Vagina (tissue), 2 donors: ENCODE measurements around the gene MAML2. TPM values are rescaled to one million over a fixed set of nuclear protein-coding genes. Genes with fewer than 3 reads are reported as not detected.

Experiments used
- DNase-seq, 2 donors: peaks; one replicate each; pipeline ENCODE4 v3.0.0-alpha.2; 2017; ENCODE audit errors: extremely low spot score in 2 of 2
- H3K27ac ChIP-seq: fragments of 200-600 bp; sonication (generic); one replicate; pipeline ENCODE4 v1.5.1; 2019
- H3K27me3 ChIP-seq: fragments of 200-600 bp; sonication (generic); one replicate; pipeline ENCODE4 v1.5.1; 2019
- H3K36me3 ChIP-seq, 2 donors: fragments of 200-600 bp; sonication (generic); one replicate each; pipeline ENCODE4 v1.5.1; 2017 to 2019
- H3K4me1 ChIP-seq: fragments of 200-600 bp; sonication (generic); one replicate; pipeline ENCODE4 v1.5.1; 2019
- H3K4me3 ChIP-seq, 2 donors: fragments of 200-600 bp; sonication (generic); 1 replicate in 1 of 2; 2 replicates in 1 of 2; pipeline ENCODE4 v1.5.1; 2016 to 2019
- H3K9me3 ChIP-seq: fragments of 200-600 bp; sonication (generic); one replicate; pipeline ENCODE4 v1.5.1; 2019
- CTCF ChIP-seq, 3 experiments: fragments of 450-650 bp in 2 of 3; fragments of 200-600 bp in 1 of 3; sonication (generic) in 1 of 3; IDR thresholded peaks; one replicate each; pipeline ENCODE4 v1.5.1; 2017 to 2019; ENCODE audit warnings: antibody characterized with exemption in 3 of 3, mild to moderate bottlenecking in 2 of 3, moderate library complexity in 2 of 3
- POLR2A ChIP-seq, 2 donors: fragments of 450-650 bp; IDR thresholded peaks; one replicate each; pipeline ENCODE4 v1.6.1; 2017; ENCODE audit warnings: antibody characterized with exemption in 2 of 2, mild to moderate bottlenecking in 2 of 2, moderate library complexity in 2 of 2
- POLR2AphosphoS5 ChIP-seq, 2 donors: sonication (generic); formaldehyde crosslinking; IDR thresholded peaks; one replicate each; pipeline ENCODE4 v1.9.0; 2017; ENCODE audit warnings: antibody characterized with exemption in 2 of 2, mild to moderate bottlenecking in 2 of 2, low read depth in 1 of 2; ENCODE audit not compliant: insufficient read depth in 1 of 2
- intact Hi-C: fragments of 100-400 bp; cut with DNase I; formaldehyde crosslinking; loops from one replicate; pipeline ENCODE4 v1.15.1; 2023
- total RNA-seq: library from RNA; depleted of rRNA; stranded (reverse); fragments of >200 nt; gene quantifications from one replicate; pipeline ENCODE4 v1.2.3, GENCODE V29; 2016

MAML2 gene
- total RNA-seq, 1 donor from 2014 or later: 36.3 TPM

- intact Hi-C loops: no loop called here
- Histone ChIP-seq H3K36me3 (no peaks in the 10 kb centered on the region), H3K27me3 (no peaks in the 10 kb centered on the region), H3K4me1 (peaks cover 41% of the 10 kb centered on the region), H3K4me3 (no peak overlapping the region), H3K27ac (peak overlapping the region; percentile 12), H3K9me3 (no peaks in the 10 kb centered on the region)
- no peak for DNase-seq
- TF ChIP-seq POLR2A (IDR thresholded peaks at IDR 0.05): no peak
- TF ChIP-seq CTCF (IDR thresholded peaks at IDR 0.05): no peak
- TF ChIP-seq POLR2AphosphoS5 (IDR thresholded peaks at IDR 0.05; ENCODE audit: insufficient read depth in 1 of 2, low read depth in 1 of 2): no peak
These were observed 346.3 kb downstream of the MAML2 start for GRCh38 chr11:95996621-95997235.

- no peak for TF ChIP-seq POLR2A (IDR thresholded peaks at IDR 0.05)
- TF ChIP-seq CTCF (IDR thresholded peaks at IDR 0.05): no peak
- no peak for TF ChIP-seq POLR2AphosphoS5 (IDR thresholded peaks at IDR 0.05; ENCODE audit: insufficient read depth in 1 of 2, low read depth in 1 of 2)
- H3K36me3 ChIP-seq: no peaks in the 10 kb centered on the region
- no peaks in the 10 kb centered on the region for H3K27me3 ChIP-seq
- H3K4me1 ChIP-seq: peaks cover 33% of the 10 kb centered on the region
- no peak for DNase-seq
- no peaks in the 10 kb centered on the region for H3K9me3 ChIP-seq
- H3K4me3 ChIP-seq: no peak overlapping the region
- H3K27ac ChIP-seq: no peak overlapping the region
- intact Hi-C loops: no loop called here
These were observed 348.7 kb downstream of the MAML2 start for GRCh38 chr11:95994329-95994728.

GRCh38 chr11:95993438-95994298, 349.3 kb downstream of the MAML2 start:
- TF ChIP-seq POLR2AphosphoS5 (IDR thresholded peaks at IDR 0.05; ENCODE audit: insufficient read depth in 1 of 2, low read depth in 1 of 2) (no peak), POLR2A (IDR thresholded peaks at IDR 0.05) (no peak), CTCF (IDR thresholded peaks at IDR 0.05) (no peak)
- H3K4me1 ChIP-seq: peaks cover 33% of the 10 kb centered on the region
- H3K27me3 ChIP-seq: no peaks in the 10 kb centered on the region
- intact Hi-C loops: no loop called here
- no peak overlapping the region for H3K4me3 ChIP-seq
- DNase-seq: no peak
- no peaks in the 10 kb centered on the region for H3K9me3 ChIP-seq
- peak overlapping the region; percentile 47 for H3K27ac ChIP-seq
- H3K36me3 ChIP-seq: no peaks in the 10 kb centered on the region

- Histone ChIP-seq H3K27ac (peak overlapping the region; percentile 39), H3K36me3 (no peaks in the 10 kb centered on the region), H3K27me3 (no peaks in the 10 kb centered on the region), H3K4me3 (no peak overlapping the region), H3K9me3 (no peaks in the 10 kb centered on the region), H3K4me1 (peaks cover 20% of the 10 kb centered on the region)
- no peak for TF ChIP-seq POLR2AphosphoS5 (IDR thresholded peaks at IDR 0.05; ENCODE audit: insufficient read depth in 1 of 2, low read depth in 1 of 2)
- no peak for TF ChIP-seq POLR2A (IDR thresholded peaks at IDR 0.05)
- no peak for TF ChIP-seq CTCF (IDR thresholded peaks at IDR 0.05)
- DNase-seq: no peak
- intact Hi-C loops: no loop called here
These were observed 351.4 kb downstream of the MAML2 start for GRCh38 chr11:95991545-95991944.

GRCh38 chr11:95991101-95991500, 351.9 kb downstream of the MAML2 start:
- no peak for DNase-seq
- no peaks in the 10 kb centered on the region for H3K27me3 ChIP-seq
- peaks cover 20% of the 10 kb centered on the region for H3K4me1 ChIP-seq
- no peaks in the 10 kb centered on the region for H3K9me3 ChIP-seq
- intact Hi-C loops: no loop called here
- peak overlapping the region; percentile 39 for H3K27ac ChIP-seq
- TF ChIP-seq POLR2AphosphoS5 (IDR thresholded peaks at IDR 0.05; ENCODE audit: insufficient read depth in 1 of 2, low read depth in 1 of 2): no peak
- no peak for TF ChIP-seq POLR2A (IDR thresholded peaks at IDR 0.05)
- TF ChIP-seq CTCF (IDR thresholded peaks at IDR 0.05): no peak
- H3K4me3 ChIP-seq: no peak overlapping the region
- H3K36me3 ChIP-seq: no peaks in the 10 kb centered on the region
